Ammon's horn (tissue), 1 donor: ENCODE results near the gene TEX19.
A peak's percentile ranks its signal among the peaks of the same experiment; 100 is the strongest.

Source experiments
- DNase-seq: peaks from one replicate; pipeline ENCODE4 v3.0.0-alpha.2; 2016; ENCODE audit warnings: low spot score

TEX19 gene

DNA sequence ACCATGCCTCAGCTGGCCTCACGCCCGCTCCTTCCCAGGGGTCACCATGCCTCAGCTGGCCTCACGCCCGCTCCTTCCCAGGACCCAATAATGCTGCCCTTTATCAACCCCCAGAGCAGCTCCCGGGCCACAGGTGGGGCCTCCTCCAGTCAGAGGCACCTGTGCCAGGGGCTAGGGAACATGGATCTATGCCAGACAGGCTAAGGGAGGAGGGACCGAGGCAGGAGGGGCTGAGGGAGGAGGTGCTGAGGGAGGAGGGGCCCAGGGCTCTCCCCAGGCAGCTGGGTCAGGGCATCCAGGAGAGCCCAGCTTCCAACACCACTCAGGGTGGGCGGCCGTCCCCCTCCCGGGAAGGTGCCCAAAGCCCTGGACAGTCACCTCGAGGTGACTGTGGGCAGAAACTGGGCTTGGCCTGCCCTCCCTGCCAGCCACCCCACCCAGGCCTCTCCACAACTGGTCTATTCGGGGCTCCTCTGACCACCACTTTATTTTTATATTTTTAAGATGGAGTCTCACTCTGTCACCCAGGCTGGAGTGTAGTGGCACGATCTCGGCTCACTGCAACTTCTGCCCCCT lies 31.9 kb downstream of the TEX19 start:
- DNase-seq, result no peak

GRCh38 chr17:82391496-82392066 lies 32.5 kb downstream of the TEX19 start:
- no peak for DNase-seq

DNA sequence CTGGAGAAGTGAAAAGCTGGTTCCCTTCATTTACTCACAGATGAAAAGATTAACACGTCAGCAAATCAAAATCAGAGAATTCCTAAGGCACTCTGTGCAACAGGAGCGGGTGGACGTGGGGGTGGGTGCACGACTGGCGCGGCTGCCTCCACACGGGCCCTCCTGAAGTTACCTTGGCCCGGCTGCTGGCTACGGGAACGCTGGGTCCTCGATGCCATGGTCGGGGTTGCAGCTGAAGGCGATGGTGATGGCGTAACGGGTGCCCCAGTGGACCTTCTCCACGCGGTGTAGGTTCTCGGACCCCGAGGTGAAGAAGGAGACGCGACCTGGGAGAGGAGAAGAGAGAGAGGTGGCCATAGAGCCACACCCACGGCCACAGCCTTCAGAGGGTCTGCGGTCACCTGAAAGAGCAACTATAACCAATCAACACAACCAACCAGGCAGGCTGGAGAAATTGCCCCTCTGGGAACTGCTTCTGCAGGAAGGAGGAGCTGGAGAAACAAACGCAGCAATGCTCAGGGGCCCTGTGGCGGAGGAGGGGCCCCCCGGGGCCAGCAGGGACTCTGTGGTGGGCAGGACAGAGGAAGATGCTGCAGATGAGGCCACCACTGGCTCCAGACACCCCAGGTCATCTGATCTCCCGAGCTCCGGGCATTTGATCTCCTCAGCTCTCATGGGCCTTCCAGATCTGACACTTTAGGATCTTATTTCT lies 33.3 kb downstream of the TEX19 start:
- DNase-seq, result no peak

GRCh38 chr17:82392941-82393340 lies 33.9 kb downstream of the TEX19 start:
- no peak for DNase-seq

DNA sequence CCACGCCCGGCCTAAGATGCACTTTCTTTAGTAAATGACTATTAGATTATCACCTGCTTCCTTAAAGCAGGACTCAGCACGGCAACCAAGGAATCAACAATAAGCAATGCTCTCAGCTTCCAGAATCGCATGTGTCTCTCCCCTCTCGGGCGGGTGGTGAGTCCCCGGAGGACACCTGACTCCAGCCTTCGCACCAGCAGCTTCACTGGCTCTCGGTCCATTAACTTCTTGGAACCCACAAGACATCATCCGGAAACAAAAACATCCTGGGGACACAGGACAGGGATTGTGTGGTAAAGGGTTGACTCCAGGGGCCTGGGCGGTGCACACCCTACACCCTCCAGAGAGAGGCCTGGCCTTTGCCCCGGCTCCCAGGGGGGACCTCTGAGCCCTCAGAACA lies 35.2 kb downstream of the TEX19 start:
- DNase-seq, result no peak

DNA sequence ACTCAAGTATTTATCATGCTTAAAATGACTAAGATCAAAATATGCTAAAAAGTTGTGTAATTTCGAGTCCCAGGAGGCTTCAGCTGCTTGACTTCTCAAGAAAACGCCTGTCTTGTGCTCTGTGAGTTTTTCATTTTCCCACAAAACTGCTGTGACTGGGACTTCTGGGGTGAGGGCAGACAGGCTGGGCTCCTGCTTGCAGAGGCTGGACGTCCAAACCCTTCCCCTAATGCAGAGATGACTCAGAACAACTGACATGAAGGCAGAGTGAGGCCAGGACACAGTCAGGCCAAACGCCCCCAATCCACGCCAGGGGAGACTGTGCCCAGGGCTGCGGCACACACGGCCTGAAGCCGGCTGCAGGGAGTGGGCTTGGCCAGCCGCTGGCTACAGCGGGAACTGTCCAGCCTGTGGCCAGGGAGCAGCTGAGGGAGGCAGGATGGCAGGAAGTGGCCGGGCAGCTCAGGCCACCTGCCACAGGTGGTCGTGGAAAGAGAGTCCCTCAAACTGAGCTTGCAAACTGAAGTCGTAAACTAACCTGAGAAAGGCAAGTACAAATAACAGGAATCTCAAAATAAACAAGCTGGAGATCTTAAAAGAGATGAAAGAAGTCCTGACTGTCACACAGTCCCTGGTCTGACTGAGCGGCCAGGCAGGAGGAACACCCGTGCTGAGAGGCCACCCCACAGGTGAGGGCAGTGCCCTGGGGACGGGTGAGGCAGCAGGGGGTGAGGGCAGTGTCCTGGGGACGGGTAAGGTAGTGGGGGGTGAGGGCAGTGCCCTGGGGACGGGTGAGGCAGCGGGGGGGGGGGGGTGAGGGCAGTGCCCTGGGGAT lies 37.8 kb downstream of the TEX19 start:
- no peak for DNase-seq

- DNase-seq, result no peak
These were observed 38.6 kb downstream of the TEX19 start for GRCh38 chr17:82397449-82398335.

DNA sequence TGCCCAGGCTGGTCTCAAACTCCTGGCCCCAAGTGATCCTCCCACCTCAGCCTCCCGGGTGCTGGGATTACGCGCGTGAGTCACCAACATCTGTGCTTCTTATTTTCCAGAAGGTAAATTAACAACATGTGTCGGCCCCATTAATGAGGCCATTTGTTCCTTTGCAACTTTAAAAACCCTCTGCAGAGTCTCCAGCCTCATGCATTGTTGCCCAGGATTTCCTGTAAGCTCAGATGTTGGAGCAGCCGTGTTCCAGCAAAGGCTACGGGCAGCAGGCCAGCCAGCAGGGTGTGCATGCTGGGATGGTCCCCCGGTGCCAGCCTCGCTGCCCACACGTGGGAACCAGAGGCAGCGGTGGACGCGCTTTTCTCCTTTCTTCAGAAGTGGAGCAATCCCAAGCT lies 40.0 kb downstream of the TEX19 start:
- DNase-seq, result peak; percentile 66

GRCh38 chr17:82399601-82400101 lies 40.6 kb downstream of the TEX19 start:
- no peak for DNase-seq

- no peak for DNase-seq
These were observed 41.2 kb downstream of the TEX19 start for GRCh38 chr17:82400206-82400605.

GRCh38 chr17:82400830-82401229 lies 41.8 kb downstream of the TEX19 start:
- DNase-seq, result peak; percentile 63

GRCh38 chr17:82402865-82403264 lies 43.8 kb downstream of the TEX19 start:
- DNase-seq, result no peak

DNA sequence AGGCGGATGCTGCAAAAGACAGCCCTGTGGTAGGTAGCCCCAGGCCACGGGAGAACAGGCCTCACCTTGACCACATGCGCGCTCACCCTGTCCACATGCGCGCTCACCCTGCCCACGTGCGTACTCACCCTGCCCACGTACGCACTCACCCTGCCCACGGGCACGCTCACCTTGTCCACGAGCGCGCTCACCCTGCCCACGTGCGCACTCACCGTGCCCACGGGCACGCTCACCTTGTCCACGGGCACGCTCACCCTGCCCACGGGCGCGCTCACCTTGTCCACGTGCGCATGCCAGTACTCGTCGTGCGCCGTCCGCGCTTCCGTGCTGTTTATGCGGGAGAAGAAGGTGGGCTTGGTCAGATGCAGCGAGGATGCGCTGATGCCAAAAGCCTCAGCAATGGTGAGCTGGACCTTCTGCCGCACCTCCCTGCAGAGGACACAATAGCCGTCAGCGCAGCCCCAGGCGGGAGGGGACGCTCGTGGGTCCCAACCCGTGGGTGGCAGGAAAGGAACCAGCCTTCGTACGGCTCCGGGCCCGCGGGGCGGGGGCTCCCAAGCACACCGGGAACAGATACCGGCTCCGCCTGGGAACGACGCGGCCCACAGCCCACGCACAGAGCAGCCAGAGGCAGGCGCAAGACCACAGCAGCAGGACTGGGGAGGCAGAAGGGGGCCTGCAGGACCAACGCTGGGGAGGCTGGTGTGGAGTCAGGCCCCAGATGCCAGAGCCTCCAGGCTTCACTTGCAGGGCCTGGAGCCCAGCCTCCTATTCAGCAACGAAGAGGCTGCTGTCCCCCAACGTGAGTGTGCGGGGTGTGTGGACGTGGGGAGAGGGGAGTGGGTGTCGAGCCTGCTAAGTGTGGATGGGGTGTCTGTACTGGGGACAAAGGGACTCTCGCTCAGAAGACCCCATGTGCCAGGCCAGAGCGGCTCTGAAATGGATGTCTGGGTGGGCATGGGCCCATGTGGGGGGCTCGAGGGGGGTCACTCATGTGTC lies 44.9 kb downstream of the TEX19 start:
- DNase-seq, result no peak

DNA sequence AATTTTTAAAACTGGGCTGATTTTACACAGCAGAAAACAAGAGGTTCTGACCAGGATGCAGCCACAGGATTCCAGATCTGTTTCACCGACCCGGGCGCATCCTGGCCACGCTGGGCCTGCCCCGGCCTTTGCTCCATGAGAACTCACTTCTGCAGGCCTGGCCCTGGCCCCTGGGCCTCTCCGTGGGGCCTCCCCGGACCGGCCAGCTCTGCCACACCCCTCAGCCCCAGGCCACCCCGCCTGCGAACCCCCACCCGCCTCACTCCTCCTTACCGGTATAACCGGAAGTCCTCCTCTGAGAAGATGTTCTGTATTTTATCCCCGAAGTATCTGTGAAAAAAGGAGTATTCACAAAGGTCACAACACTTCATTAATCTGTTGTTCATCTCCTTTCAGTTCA lies 46.0 kb downstream of the TEX19 start:
- DNase-seq, result no peak

DNA sequence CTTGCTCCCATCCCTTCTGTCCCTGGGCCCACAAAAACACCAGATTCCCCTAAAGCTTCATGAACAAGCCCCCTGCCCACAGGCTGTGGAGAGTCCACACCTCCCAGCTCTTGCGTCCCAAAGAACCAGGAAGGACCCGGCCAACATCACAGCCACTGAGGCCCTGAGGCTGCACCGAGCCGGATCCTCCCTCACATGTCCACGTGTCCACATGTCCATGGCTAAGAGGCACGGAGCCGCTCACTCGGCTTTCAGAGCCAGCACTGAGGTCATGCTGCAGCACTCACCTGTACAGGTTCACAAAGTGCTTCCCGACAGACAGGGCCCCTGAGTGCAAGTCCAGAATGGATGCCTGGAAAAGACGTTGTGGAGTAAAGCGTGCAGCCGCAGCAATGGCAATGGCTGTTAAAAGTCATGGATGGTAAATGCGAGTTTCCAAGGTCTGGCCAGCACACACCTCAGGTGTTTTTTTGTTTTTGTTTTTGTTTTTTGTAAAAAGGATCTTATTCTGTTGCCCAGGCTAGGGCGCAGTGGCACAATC lies 47.2 kb downstream of the TEX19 start:
- DNase-seq, result no peak

- no peak for DNase-seq
These were observed 48.2 kb downstream of the TEX19 start for GRCh38 chr17:82407255-82407654.

DNA sequence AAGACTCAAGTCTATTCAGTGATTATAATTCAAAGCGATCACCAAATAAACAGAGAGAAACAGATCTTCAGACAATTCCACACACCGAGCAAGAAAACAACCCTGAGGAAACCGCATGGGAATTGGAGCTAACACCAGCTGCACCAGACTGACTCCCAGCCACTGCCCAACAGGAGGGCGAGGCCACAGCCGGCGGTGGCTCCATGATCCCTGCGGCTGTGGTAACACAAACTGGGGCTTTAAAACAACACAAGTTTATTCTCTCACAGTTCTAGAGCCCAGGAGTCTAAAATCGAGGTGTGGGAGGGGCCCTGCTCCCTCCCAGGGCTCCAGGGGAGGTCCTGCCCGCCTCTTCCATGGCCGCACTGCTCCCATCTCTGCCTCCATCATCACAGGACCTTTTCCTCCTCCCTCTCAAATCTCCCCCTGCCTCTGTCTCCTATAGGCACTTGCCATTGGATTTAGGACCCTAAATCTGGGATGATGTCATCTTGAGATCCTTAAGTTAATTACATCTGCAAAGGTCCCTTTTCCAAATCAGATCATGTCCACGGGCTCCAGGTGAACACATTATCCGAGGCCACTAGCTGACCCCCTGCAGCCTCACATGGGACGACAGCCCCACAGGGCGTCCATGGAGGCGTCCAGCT lies 49.4 kb downstream of the TEX19 start:
- no peak for DNase-seq

DNA sequence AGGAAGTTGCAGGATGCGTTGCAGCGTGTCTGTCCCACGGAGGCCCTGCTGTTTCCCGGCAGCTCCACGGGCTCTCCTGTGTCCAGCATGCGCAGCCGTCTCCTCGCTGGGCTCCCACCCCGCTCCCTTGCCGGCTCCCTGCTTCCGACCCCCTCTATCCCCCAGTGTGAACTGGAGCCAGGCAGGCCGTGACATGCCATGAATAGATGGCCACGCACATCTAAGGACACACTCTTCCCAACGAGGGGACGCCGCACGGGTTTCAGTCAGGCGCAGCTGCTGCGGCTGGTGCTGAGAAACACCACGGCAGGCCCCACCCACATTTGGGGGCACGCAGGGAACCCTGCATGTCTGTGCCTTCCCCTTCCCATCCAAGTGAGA lies 49.9 kb downstream of the TEX19 start:
- DNase-seq, result no peak

GRCh38 chr17:82410014-82410716 lies 51.1 kb downstream of the TEX19 start:
- no peak for DNase-seq
